IPS DF 6.9 (cell line): ENCODE results near the gene DOC2B.

Source experiments
- DNase-seq: peaks from one replicate; pipeline ENCODE4 v3.0.0-alpha.2; 2013; ENCODE audit warnings: low read depth, low spot score
- H3K27ac ChIP-seq: one replicate; pipeline ENCODE4 v1.5.1; 2013; ENCODE audit warnings: low read length, control low read depth
- H3K27me3 ChIP-seq: 2 replicates; pipeline ENCODE4 v1.6.1; 2013; ENCODE audit warnings: mild to moderate bottlenecking, low read length; ENCODE audit not compliant: control insufficient read depth, insufficient read depth
- H3K36me3 ChIP-seq: 2 replicates; pipeline ENCODE4 v1.6.1; 2013; ENCODE audit warnings: low read length; ENCODE audit not compliant: control insufficient read depth, insufficient read depth
- H3K4me1 ChIP-seq: 2 replicates; pipeline ENCODE4 v1.6.1; 2013; ENCODE audit warnings: low read length; ENCODE audit not compliant: control insufficient read depth, insufficient read depth
- H3K4me3 ChIP-seq: 2 replicates; pipeline ENCODE4 v1.5.1; 2013; ENCODE audit warnings: mild to moderate bottlenecking, low read length
- H3K9me3 ChIP-seq: 2 replicates; pipeline ENCODE4 v1.6.1; 2013; ENCODE audit warnings: low read length, inconsistent platforms; ENCODE audit not compliant: control insufficient read depth, insufficient read depth
- WGBS: extraction: QIAGEN DNeasy Blood & Tissue Kit; methylation state at CpG from one replicate; pipeline ENCODE4 v1.1.7; 2013; ENCODE audit warnings: mixed read lengths, missing lambda C conversion rate; ENCODE audit not compliant: insufficient read length, insufficient coverage; 5-methylcytosine and 5-hydroxymethylcytosine counted together

Gene DOC2B

GRCh38 chr17:185445-186138 is 4.1 kb upstream of the DOC2B start:
- WGBS, result no CpG with 5 or more reads among the region's 14 CpGs

GRCh38 chr17:183021-183420 is 1.6 kb upstream of the DOC2B start:
- no CpG with 5 or more reads among the region's 8 CpGs for WGBS
- no peak for DNase-seq
- Histone ChIP-seq H3K4me3 (no peak overlapping the region), H3K27me3 (peaks cover 11% of the 10 kb centered on the region), H3K4me1 (peaks cover 5% of the 10 kb centered on the region), H3K36me3 (no peaks in the 10 kb centered on the region), H3K9me3 (no peaks in the 10 kb centered on the region), H3K27ac (no peak overlapping the region)

More at GRCh38 chr17:185445-186138, 4.1 kb upstream of the DOC2B start:
- Histone ChIP-seq H3K36me3 (no peaks in the 10 kb centered on the region), H3K27ac (no peak overlapping the region), H3K4me3 (no peak overlapping the region), H3K9me3 (no peaks in the 10 kb centered on the region), H3K27me3 (peaks cover 11% of the 10 kb centered on the region), H3K4me1 (peaks cover 5% of the 10 kb centered on the region)
- DNase-seq, result no peak

- Histone ChIP-seq H3K9me3 (no peaks in the 10 kb centered on the region), H3K4me1 (peaks cover 5% of the 10 kb centered on the region), H3K4me3 (peak overlapping the region; percentile 31; the same call in 1 of the 2 replicates), H3K36me3 (no peaks in the 10 kb centered on the region), H3K27me3 (peaks cover 11% of the 10 kb centered on the region), H3K27ac (no peak overlapping the region)
- DNase-seq, result no peak
- WGBS, result no CpG with 5 or more reads among the region's 18 CpGs
Measured at GRCh38 chr17:182050-182751, 751 bp upstream of the DOC2B start.

GRCh38 chr17:180381-181244 is 837 bp downstream of the DOC2B start:
- Histone ChIP-seq H3K4me1 (peaks cover 5% of the 10 kb centered on the region), H3K9me3 (no peaks in the 10 kb centered on the region), H3K4me3 (peak overlapping the region; percentile 42; the same call in 1 of the 2 replicates), H3K27me3 (peaks cover 11% of the 10 kb centered on the region), H3K27ac (no peak overlapping the region), H3K36me3 (no peaks in the 10 kb centered on the region)
- no CpG with 5 or more reads among the region's 112 CpGs for WGBS
- DNase-seq, result no peak

GRCh38 chr17:179781-180380 is 1.6 kb downstream of the DOC2B start:
- Histone ChIP-seq H3K4me3 (peak overlapping the region; percentile 42; the same call in 1 of the 2 replicates), H3K4me1 (peaks cover 5% of the 10 kb centered on the region), H3K27ac (no peak overlapping the region), H3K36me3 (no peaks in the 10 kb centered on the region), H3K9me3 (no peaks in the 10 kb centered on the region), H3K27me3 (peaks cover 11% of the 10 kb centered on the region)
- WGBS, result no CpG with 5 or more reads among the region's 32 CpGs
- DNase-seq, result no peak

GRCh38 chr17:179066-179432 is 2.4 kb downstream of the DOC2B start:
- Histone ChIP-seq H3K27ac (no peak overlapping the region), H3K9me3 (no peaks in the 10 kb centered on the region), H3K36me3 (no peaks in the 10 kb centered on the region), H3K27me3 (peaks cover 11% of the 10 kb centered on the region), H3K4me3 (no peak overlapping the region), H3K4me1 (peaks cover 5% of the 10 kb centered on the region)
- DNase-seq, result no peak
- no CpG with 5 or more reads among the region's 5 CpGs for WGBS

GRCh38 chr17:178292-179065 is 3.0 kb downstream of the DOC2B start:
- no peak for DNase-seq
- no peak overlapping the region for H3K4me3 ChIP-seq
- no peaks in the 10 kb centered on the region for H3K36me3 ChIP-seq
- peaks cover 5% of the 10 kb centered on the region for H3K4me1 ChIP-seq
- WGBS, result no CpG with 5 or more reads among the region's 12 CpGs
- H3K9me3 ChIP-seq, result no peaks in the 10 kb centered on the region
- peaks cover 11% of the 10 kb centered on the region for H3K27me3 ChIP-seq
- H3K27ac ChIP-seq, result no peak overlapping the region

- Histone ChIP-seq H3K27me3 (peaks cover 9% of the 10 kb centered on the region), H3K36me3 (no peaks in the 10 kb centered on the region), H3K27ac (no peak overlapping the region), H3K4me1 (peaks cover 5% of the 10 kb centered on the region), H3K4me3 (no peak overlapping the region), H3K9me3 (no peaks in the 10 kb centered on the region)
- no peak for DNase-seq
- WGBS, result no CpG with 5 or more reads among the region's 6 CpGs
Measured at GRCh38 chr17:177762-178161, 3.7 kb downstream of the DOC2B start.

- no CpG with 5 or more reads among the region's 3 CpGs for WGBS
- H3K27ac ChIP-seq, result no peak overlapping the region
- H3K27me3 ChIP-seq, result peaks cover 7% of the 10 kb centered on the region
- no peaks in the 10 kb centered on the region for H3K9me3 ChIP-seq
- no peak overlapping the region for H3K4me3 ChIP-seq
- no peak for DNase-seq
- peaks cover 4% of the 10 kb centered on the region for H3K4me1 ChIP-seq
- H3K36me3 ChIP-seq, result no peaks in the 10 kb centered on the region; the same call in 1 of the 2 replicates
Measured at GRCh38 chr17:177155-177554, 4.3 kb downstream of the DOC2B start.
